ENCODE measurements around the gene SLC2A5.

DNA sequence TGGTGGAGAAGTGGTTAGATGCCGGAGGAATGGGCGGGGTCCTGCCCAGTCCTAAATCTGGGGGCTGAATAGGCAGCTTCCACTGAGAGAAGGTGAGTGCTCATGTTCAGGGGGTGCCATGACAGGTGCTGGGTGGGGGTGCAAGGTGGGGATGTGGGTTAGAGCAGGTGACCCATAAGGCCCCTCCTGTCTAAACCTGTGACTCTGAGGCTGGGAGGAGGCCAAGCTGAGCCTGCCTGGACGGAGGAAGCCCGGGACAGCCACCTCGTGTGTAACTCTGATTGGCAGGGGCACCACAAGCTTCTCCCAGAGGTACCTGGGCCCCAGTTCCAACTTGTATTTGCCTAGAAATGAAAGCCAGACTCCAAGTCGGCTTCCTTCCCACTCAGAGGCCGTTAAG, 48.8 kb upstream of the SLC2A5 start:
- TF ChIP-seq CTCF (conservative IDR thresholded peaks at IDR 0.05), result no peak
- TF ChIP-seq EZH2 (IDR thresholded peaks at IDR 0.05; ENCODE audit: low read depth), result no peak

All from PC-9 (cell line).